COR-L47 (cell line): ENCODE results near the gene SLC6A8.

Experiments
- DNase-seq: peaks from one replicate; lab custom pipeline; 2025; lab: John Stamatoyannopoulos, UW

SLC6A8 gene

DNA sequence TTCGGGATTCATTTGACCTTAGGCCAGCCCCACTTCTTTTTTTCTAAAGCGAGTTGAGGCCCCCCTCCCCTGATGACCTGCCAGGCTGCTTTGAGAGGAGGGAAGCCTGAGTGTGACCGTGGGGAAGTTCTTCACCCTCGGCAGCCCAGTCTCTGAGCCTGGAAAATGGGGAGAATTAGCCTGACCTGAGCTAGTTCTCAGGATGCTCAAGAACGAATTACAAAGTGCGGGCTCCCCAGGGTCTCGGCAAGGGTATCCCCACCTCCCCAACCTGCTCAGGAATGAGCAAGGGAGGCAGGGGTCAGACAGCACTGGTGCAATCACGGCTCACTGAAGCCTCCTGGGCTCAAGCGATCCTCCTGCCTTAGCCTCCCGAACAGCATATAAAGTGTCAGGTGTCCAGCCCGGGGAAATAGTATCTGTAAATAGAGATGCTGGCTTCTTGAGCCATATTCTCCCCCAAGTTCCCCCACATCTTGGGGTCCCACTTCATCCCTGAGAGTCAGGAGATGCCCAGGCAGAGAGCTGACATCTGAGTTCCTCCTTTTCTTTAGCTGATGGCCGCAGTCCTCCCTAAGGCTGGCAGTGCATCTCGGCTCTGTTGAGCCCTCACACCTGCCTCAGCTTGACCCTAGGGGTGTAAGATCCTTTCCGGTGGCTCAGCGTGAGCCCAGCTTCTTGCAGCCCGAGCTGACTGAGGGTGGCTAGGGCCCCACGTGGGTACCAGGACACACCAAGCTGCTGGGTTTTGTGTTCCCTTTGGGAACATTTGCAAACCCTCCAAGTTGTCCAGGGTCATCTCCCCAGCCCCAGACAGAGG lies 39.2 kb upstream of the SLC6A8 start:
- no peak for DNase-seq

DNA sequence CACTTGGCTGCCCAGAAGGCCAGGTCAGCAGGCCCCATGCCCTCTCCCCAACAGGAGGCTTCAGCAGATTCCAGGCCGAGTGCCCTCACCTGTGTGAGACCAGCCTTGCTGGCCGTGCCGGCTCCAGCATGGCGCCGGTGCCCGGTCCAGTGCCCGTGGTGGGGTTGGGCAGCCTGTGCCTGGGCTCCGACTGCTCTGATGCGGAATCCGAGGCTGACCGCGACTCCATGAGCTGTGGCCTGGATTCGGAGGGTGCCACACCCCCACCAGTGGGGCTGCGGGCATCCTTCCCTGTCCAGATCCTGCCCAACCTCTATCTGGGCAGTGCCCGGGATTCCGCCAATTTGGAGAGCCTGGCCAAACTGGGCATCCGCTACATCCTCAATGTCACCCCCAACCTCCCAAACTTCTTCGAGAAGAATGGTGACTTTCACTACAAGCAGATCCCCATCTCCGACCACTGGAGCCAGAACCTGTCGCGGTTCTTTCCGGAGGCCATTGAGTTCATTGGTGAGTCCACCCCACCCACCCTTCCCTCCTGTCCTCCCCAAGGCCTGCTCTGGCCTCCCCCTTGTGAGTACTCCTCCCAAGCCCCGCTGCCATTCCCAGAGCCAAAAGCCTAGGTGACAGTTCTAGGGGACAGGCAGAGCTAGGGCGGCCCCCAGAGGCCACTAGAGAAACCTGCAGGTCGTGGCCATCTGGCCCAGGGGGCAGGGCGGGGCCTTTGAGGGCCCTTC lies 38.4 kb upstream of the SLC6A8 start:
- DNase-seq, result no peak

DNA sequence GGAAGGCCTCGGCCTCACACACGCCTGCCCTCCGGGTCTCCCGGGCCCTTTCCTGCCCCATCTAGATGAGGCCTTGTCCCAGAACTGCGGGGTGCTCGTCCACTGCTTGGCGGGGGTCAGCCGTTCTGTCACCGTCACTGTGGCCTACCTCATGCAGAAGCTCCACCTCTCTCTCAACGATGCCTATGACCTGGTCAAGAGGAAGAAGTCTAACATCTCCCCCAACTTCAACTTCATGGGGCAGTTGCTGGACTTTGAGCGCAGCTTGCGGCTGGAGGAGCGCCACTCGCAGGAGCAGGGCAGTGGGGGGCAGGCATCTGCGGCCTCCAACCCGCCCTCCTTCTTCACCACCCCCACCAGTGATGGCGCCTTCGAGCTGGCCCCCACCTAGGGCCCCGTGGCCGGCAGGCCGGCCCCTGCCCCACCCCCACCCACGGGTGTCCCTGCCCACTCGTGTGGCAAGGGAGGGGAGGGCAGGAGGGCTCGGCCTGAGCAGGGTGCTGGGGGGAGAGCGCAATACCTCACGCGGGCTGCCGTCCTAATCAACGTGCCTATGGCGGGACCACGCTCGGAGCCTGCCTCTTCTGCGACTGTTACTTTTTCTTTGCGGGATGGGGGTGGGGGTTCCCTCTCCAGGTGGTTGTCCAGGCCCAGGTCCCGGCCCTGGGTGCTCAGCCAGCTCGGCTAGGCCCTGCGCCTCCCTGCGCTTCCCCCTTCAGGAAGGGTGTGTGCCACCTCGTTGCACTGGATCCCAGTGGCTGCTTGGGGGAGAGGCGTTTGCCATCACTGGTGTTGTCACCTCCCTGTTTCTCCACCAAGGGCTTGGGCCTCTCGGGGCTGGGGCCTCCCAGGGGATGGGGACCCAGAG lies 37.6 kb upstream of the SLC6A8 start:
- DNase-seq, result no peak

DNA sequence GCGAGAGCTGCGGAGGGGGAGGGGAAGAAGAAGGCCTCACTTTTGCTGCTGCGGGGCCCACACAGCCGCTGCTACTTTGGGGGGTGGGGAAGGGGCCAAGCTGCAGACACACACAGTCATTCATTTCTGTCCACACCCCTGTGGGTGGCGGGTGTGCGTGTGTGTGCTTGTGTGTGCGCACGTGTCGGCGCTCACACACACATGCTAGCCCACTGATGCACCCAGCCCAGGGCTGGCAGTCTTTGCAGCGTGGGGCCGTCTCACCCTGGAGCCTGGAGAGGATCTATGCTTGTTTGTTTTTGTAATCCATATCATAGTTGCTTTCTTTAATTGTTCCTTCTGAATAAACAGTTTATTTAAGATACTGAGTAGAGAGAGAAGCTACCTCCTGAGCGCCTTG lies 36.8 kb upstream of the SLC6A8 start:
- DNase-seq, result no peak

DNA sequence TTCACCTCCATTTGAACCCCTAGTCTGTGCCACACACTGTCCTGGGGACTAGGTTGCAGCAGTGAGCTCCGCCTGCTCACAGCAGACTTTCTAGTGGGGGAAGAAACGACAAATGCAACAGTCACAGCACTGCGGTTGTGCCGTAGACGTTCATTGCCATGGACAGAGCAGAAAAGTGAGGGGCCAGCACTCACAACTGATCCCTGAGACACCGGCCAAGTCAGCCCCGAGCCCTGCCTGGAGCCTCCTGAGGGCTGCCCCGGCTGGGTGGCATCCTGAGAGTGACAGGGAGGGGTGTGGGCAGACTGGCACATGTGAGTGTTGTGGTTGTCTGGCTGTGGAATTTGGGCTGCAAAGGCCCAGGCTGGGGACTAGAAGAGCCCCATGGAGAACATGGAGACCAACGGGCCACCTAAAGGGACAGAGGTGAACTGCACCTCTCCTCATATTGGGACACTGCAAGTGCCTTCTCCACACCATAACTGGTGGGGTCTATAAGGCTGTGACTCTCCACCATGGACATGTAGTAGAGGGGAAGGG lies 36.1 kb upstream of the SLC6A8 start:
- no peak for DNase-seq

DNA sequence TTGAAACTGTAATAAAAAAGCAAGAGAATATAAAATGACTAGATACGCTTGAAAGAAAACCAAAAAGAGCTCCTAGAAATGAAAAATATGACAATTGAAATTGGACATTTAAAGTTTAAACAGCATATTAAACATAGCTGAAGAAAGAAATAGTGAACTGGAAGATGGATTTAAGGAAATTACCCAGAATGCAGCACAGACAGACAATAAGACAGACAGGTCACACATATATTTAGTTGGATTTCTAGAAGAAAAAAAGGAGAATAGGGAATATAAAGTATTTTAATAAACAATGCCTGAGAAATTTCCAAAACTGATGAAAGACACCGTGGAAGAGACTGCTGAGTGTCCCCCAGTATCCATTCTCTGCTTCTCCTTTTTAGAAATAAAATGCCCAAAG lies 34.2 kb upstream of the SLC6A8 start:
- DNase-seq, result no peak

DNA sequence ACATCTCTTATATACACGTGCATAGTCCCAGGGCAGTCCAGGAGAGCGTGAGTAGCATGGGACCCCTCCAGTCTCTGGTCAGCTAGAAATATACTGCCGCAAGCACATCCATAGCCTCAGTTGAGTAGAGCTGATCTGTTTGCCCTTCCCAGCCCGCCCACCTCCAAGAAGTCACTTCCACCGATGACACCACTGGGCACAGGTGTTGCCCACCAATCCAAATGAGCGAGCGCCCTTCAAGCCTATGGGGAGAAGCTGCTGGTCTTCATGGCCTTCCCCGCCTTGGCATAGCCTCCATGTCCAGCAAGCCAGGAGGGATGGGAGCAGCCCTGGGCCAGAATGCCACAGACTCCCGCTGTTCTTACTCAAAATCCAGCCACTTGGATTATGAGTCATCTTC lies 30.6 kb upstream of the SLC6A8 start:
- no peak for DNase-seq

DNA sequence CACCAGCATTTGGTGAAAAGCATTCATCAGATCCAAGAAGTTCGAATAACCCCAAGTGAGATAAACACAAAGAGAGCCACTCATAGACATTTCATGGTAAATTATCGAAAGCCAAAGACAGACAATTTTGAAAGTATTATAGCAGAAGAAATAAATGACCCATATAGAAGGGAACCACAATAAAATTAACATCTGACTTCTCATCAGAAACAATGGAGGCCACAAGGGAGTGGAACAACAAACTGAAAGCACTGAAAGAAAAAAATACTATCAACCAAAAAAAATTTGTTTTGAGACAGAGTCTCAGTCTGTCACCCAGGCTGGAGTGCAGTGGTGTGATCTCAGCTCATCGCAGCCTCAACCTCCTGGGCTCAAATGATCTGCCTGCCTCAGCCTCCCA lies 28.5 kb upstream of the SLC6A8 start:
- no peak for DNase-seq

DNA sequence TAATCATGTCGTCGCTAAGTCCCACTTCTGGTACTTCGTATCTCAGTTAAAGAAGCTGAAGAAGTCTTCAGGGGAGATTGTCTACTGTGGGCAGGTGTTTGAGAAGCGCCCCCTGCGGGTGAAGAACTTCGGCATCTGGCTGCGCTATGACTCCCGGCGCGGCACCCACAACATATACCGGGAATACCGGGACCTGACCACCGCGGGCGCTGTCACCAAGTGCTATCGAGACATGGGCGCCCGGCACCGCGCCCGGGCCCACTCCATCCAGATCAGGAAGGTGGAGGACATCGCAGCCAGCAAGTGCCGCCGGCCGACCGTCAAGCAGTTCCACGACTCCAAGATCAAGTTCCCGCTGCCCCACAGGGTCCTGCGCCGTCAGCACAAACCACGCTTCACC lies 25.5 kb upstream of the SLC6A8 start:
- DNase-seq, result no peak

DNA sequence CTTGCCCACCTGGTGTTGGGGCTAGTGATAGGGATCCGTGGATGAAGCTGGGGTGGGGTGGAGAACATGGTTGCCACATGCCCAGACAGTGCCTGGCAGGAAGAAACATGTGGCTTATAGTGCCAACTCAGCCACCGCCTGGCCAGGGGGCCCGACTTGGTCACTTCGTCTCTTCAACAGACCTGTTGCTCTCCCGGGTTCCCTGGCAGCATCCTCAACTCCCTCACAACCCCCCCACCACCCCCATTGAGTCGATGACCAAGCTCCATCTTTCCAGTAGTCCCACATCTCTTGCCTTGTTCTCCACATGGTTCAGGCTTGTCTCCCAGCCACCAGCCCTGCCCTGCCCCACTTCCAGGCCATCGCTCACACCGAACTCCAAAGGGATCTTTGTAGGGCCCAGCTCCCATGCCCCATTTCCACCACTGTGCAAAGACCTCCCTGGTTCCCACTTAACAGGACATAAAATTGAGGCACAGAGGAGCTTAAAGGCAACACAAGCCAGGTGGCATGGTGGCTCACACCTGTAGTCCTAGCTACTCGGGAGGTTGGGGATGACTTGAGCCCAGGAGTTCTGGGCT lies 21.9 kb upstream of the SLC6A8 start:
- DNase-seq, result no peak

DNA sequence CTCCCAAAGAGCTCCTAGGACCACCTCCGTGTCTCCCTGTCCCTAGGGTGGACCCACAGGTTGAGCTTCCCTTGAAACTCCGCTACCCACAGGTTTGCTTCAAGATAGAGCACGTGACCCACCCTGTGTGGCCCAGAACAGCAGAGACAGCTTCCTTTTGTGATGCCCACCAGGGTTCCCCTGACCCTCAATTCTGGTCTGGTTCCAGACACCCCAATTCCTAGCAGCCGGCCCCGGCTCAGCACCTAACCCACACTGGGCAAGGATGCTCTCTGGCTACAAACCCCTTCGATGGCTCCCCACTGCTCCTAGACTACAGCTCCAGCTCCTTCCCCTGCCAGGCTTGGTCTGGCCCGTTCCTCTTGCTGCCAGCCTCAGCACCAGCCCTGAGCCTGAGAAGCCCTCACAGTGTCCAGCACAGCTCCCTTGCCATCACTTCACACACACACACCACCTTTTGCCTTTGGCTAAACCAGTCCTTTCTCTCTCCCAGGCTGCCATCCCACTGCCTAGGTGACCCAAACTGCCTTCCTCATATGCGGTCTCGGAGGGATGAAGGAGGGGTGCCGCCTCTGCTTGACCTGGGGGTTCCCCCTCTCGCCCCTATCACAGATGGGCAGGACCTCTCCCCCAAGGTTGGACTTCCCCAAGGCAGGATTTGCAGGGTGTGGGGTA lies 20.3 kb upstream of the SLC6A8 start:
- no peak for DNase-seq

DNA sequence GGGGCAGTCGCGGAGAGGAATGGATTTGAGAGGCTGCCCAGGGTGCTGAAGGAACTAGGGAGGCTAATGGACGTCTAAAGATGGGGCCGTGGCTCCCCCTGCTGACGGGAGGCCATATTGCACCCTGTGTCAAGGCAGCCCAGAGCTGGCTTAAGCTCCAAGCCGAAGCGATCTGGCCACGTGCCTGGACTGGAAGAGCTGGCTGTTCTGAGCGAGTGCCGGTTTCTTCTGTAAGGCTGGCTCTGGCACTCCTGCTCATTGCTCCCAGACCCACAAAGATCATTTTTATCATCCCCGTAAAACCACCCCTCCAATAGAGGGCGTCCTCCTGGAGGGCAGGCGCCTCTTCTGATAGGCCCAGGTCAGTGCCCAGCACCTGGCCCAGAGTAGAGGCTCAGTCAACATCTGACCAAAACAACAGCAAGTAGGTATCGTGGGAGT lies 19.8 kb upstream of the SLC6A8 start:
- DNase-seq, result peak; percentile 70

DNA sequence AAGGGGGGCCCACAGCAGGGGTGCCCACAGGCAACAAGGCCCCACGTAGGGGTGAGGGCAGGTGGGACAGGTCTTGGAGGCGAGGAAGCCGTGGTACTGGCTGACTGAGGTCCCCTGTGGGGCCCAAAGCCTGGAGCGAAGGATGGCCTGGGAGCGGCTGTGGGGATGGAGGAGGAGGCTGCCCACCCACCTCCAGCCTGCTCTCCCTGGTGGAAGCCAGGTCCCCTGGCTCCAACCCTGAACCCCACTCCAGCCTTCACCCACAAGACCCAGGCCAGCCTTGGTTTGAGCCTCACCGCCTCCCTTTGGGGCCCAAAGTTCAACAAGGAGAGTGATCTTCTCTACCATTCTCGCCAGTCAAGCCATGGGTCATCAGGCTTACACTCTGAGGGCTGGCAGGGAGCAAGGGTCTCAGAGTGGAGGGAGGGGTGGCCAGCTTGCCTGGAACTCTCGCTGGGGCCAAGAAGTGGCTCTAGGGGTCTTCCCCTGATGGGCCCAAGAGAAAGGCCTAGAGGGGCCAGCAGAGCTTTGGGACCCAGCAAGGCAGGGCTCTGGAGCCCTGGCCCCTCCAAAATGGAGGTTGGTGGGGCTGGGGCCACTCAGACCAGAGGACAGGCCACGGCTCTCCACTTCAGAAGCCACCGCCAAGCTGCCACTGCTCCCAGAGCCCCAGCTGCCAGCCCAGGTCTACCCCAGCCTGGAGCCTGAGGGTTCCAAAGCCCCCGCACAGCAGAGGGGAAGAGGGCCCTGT lies 19.1 kb upstream of the SLC6A8 start:
- no peak for DNase-seq

DNA sequence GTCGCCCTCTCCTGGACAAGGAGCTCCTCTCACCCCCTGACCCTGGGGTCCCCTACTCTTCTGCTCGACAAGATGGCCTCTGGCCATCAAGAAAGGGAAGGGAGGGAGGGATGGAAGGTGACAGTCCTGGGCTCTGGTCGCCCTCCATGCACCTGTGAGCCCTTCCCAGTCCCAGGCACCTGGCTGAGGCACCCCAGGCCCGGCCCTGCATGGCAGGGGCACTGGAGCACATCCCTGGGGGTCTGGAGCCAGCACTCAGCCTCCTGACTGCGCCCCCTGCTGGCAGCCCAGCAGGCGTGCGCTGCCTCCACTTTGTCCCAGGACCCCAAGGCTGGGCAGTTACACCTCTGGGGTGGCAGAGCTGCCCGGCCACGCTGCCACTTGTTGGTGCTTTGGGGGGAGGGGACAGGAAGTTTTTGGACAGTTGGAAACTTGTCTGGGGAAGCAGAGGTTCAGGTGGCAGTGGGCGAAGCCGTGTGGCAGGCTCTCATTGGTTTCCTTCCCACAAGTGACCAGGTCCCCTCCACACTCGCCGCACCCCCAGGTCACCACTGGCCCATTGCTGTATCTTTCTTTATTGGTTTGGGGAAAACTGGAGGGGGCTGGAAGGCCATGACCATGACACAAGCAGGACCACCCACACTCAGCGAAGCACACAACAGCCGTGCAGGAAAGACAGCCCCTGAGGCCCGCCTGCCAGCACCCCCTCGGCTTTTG lies 18.4 kb upstream of the SLC6A8 start:
- no peak for DNase-seq

DNA sequence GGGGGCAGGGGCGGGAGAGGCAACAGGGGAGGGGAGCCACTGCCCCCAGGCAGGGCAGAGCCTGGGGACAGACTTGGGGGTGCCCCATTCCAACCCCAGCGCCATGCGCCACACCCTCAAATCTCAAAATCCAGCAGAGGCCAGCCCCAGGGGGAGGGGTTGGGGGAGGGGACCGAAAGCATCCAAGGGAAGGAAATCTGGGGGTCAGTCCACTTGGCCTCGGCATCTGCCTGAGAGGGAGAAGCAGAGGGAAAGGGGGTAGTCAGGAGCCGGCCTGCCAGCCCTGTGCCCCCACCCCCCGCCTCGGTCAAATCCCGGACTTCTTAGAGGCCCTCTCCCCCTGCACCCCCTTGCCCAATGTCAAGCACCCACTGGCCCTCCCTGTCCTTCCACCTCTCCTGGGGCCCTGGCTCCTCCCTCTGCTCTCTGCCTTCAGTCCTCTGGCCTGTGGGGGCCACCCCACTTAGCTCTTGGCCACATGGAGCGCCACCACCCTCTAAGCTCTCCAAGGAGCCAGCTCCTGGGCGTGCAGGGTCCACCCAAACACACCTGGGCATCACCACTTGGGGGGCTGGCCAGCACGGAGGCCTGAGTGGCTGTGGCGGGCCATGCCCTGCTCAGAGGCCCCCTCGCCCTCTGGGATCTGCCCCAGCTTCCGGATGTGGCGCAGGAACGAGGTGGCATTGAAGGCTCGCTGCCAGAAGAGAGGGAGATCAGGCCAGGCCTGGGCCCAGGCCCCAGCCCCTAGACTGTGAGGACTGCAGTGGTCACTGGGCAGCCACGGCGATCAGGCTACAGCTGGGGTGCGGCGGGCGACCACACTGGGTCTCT lies 17.6 kb upstream of the SLC6A8 start:
- no peak for DNase-seq

DNA sequence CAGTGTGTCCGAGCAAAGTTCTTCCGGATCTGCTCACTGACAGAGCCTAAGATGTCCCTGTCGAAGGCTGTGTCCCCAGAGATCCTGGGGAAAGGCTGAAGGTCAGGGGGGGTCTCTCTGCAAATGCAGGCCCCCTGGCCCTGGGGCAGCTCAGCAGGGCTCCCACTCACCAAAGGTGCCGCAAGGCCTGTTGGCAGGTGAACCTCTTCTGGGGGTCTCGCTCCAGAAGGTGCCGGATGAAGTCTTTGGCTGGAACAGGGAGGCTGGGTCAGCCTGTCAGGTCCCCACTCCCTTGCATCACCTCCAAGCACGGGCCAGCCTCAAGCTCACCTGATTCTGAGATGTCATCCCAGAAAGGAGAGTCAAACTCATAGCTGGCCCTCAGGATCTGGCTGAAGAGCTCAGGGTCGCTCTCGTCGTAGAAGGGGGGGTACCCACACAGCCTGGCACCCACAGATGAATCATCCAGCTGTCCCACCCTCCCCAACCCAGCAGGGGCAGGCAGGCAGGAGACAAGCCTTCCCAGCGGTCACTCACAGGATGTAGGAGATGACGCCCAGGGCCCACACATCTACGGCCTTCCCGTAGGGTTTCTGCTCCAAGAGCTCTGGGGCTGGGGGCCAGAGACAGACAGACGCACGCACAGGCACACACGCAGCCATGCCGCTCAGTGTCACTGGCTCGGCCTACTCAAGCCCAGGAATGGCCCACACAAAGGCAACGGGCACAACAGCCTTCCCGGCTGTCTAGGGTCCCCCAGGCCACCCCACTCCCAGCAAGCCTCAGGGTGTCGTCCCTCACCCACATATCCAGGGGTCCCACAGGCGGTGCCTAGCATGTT lies 16.8 kb upstream of the SLC6A8 start:
- DNase-seq, result no peak

DNA sequence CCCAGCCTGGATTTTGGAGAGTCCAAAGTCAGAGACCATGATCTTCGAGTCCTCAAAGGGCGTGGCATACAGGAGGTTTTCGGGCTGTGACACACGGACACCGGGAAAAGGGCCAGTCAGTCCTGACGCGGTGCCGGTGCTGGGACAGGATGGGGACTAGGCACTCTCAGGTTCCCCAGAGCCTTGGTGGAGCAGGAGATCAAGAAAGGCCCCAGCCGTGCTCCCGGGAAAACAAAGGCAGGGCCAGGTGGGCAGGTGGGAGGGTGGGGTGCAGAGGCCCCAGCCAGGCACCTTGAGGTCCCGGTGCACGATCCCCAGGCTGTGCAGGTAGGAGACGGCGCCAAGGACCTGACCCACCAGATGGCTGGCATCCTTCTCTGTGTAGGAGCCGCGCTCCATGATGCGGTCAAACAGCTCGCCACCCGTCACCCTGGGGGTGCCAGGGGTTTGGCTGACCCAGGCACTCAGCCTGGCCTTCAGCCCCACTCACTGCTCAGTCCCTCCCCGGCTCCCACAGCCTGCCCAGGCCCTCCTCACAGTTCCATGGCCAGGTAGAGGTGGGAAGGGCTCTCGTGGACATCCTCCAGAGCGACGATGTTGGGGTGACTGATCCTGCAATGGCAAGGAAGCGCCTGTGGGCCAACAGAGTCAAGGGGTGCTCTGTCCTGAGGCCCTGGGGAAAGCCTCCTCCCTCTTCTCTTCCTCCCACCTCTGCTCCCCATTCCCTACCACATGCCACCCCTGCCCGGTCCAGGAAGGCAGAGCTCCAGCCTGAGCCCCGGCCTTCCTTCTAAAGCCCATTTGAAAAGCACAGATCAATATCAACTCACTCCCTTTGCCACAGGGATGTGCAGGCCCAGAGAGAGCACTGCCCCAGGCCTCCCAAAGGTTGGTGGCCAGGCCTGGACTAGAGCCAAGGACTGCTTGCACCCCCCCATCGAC lies 15.9 kb upstream of the SLC6A8 start:
- no peak for DNase-seq
